HG02571 (cell line): Measurements from ENCODE around the gene TMC2.
"Not testable (repeated sequence)": the region's sequence is repeated elsewhere in the genome, so short reads cannot be mapped to it uniquely, and the experiment has no call there.

Source experiments
- ATAC-seq: cut with Tn5 transposase; IDR thresholded peaks from one replicate; pipeline ENCODE4 v1.9.1; 2021; ENCODE audit warnings: mild to moderate bottlenecking, moderate library complexity; ENCODE audit not compliant: unreplicated experiment

Gene TMC2

GRCh38 chr20:2524709-2525506 is 11.5 kb upstream of the TMC2 start:
- peak; percentile 45 for ATAC-seq

- not testable (repeated sequence) for ATAC-seq
Observed at GRCh38 chr20:2526218-2526583, 10.2 kb upstream of the TMC2 start.

- ATAC-seq: no peak
Observed at GRCh38 chr20:2527762-2528161, 8.6 kb upstream of the TMC2 start.

DNA sequence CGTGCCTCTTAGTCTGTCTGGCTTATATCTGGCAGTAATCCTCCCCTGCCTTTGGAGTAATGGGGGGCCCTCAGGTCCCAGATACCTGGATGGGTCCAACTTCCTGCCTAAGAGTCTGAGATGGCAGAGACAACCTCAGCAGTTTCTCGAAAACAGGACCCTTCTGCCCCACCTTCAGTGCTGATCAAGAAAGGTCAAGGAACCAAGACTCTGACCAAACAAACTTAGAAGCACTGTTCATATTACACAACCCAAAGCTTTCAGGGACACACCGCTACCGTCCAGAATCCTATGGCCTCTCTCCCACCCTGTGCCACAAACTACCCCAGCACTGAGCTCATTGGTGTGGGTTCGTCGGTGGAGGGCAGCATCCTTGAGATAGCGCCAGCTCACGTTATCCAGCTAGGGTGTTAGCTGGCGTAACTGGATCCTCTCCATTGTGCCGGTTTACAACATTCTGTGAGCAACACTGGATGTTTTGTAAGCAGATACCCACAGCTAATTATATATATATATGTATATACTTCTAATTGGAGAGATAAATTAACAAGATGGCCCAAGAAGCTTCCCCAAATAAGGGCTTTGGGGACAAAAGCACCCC is 7.6 kb upstream of the TMC2 start:
- ATAC-seq: no peak

GRCh38 chr20:2533118-2533517 is 3.3 kb upstream of the TMC2 start:
- no peak for ATAC-seq

GRCh38 chr20:2535711-2536559 is 438 bp upstream of the TMC2 start:
- no peak for ATAC-seq

DNA sequence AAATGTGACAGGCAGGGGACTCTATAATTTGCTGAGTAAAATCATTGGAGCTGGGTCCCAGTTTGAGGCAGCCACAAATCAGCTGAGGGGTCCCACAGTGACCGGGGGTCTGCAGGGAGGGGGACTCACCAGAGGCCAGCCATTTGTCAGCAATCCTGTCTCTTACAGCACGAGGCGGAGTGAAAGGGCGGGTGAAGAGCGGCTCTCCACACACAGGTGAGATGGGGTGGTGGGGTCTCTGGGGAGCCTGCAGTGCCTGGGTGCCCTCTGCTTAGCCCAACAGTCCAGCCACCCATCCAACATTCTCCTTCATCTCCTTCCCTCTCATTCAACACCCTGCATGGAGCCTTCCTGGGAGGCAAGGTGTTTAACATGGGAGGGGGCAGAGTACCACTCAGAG is 728 bp downstream of the TMC2 start:
- no peak for ATAC-seq

DNA sequence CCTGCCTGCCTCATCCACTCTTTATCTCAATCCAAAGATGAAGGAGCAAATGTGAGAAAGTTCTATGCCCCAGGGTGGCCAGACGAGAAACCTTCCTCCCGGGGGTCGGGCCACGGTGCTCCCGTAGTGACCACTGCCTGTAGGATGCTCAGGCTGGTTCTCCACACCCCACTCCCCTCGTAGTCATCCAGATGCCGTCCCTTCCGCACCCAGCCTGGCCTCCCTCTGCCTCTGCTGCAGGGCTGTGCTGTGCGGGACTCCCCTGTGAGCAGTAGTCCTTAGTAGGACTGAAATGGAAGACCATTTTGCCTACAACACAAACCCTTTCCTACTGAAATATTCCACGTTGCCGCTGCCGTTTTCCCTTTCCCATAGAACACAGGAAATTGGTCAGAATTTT is 2.0 kb downstream of the TMC2 start:
- no peak for ATAC-seq

GRCh38 chr20:2538931-2539720 is 2.8 kb downstream of the TMC2 start:
- no peak for ATAC-seq

DNA sequence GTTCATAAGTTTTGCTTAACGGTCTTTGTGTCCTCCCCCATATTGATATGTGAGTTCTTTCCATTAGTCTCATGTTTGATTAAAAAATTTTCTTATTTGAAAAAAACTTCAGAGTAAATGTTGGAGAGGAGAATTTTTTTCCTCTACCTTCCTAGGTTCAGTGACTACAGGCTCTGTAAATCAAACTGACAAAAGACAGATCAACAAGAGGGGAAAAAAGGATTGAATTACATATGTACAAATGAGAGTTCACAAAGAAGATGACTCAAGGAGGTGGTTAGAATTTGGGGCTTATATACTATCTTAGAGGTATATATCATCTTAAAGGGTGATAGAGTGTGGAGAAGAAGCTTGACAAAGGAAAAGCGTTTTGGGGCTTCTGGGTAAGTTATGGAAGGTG is 5.6 kb downstream of the TMC2 start:
- ATAC-seq: no peak

GRCh38 chr20:2542361-2542760 is 6.0 kb downstream of the TMC2 start:
- no peak for ATAC-seq

- no peak for ATAC-seq
Observed at GRCh38 chr20:2544211-2544610, 7.8 kb downstream of the TMC2 start.

- ATAC-seq: no peak
Observed at GRCh38 chr20:2545594-2545993, 9.2 kb downstream of the TMC2 start.

DNA sequence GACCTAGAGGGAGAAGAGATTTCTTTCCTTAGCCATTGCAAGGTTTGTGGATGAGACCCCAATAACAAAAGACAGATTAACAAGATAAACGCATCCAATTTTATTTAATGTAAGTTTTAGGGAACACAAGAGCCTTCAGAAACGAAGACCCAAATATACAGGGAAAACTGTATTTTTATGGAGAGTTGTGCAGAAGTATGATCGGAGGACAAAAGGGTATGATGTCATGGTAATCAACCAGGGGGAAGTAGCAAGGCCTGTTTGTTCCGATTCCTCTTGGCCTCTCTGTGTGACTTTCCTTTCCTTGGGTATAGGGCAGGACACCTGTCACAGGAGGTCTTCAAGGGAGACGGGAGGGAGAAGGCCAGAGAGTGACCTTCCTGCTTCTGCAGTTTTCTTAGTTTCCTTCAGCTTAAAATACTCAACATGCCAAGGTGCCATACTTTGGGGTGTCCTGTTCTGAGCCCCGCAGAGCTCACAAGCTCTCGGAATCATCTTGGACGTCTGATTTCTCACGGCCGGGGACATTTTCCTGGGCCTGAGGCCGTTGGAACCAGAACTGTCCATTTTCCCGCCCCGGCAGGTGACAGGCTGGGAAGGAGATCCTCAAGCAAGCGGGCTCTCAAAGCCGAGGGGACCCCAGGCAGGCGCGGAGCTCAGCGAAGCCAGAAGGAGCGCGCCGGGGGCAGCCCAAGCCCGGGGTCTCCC is 21.7 kb downstream of the TMC2 start:
- ATAC-seq: no peak

- no peak for ATAC-seq
Observed at GRCh38 chr20:2558581-2559278, 22.4 kb downstream of the TMC2 start.

DNA sequence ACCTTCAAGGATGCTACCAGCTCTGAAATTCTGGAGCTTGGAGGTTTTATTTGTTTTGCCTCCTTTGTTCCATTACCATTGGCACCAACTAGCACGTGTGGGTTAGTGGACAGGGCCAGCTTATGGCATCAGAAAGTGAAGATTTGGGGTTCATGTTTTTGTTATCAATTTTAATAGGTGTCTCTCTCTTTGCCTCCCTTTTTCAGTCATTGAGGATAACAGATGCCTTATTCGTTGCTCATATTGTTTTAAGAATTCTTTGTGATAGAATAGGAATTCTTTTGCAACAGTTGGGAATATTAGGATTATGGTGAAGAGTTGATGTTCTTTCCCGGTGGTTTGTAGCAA is 22.9 kb downstream of the TMC2 start:
- no peak for ATAC-seq

- no peak for ATAC-seq
Observed at GRCh38 chr20:2559651-2560050, 23.3 kb downstream of the TMC2 start.

GRCh38 chr20:2563116-2563515 is 26.7 kb downstream of the TMC2 start:
- no peak for ATAC-seq

DNA sequence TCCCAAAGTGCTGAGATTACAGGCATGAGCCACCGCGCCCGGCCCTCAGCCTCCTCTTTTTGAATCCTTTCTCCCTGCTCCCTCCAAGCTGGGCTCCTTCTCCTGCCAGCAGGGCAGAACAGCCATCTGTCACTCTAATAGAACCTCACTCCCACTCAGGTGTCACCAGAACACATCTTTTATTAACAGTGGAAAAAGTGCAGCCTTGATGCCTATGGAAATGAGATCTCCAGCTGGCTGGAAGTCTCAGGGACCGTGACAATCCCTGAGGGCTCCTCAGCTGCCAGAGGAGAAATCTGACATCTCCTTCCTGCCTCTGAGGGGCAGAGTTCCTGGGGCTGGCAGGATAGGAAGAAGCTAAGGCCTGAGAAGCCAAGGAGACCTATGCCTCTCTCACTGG is 28.0 kb downstream of the TMC2 start:
- ATAC-seq: no peak

DNA sequence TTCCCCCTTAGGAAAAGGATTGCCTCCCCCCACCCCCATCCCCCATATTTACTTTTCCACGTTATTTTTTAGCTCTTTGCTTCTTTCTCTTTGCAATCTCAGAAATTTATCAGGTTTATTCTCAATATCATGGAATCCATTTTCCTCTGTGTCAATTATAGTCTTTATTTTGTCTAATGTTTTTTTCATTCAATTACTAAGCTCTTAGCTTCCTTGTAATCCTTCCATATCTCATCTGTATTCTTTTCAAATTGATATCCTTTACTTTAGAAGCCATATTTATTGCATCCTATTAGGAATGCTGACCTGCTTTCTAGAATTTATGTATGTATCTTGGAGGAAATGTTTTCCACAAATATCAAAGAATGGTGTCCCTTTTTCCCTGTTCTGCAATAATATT is 39.3 kb downstream of the TMC2 start:
- ATAC-seq: no peak
